Loucy (cell line): ENCODE results near the gene ATG2A.

Experiments
- EZH2phosphoT487 ChIP-seq: fragments of 200-600 bp; IDR thresholded peaks from 2 replicates; pipeline ENCODE4 v1.6.1; 2018; ENCODE audit warnings: antibody characterized with exemption, mild to moderate bottlenecking, moderate library complexity, borderline replicate concordance
- TF ChIP-seq, protein P1 (sequence below): fragments of 200-600 bp; sonication (generic); conservative IDR thresholded peaks from 2 replicates; pipeline ENCODE4 v1.5.1; 2014; ENCODE audit warnings: mild to moderate bottlenecking, antibody characterized with exemption, low read length

DNA sequence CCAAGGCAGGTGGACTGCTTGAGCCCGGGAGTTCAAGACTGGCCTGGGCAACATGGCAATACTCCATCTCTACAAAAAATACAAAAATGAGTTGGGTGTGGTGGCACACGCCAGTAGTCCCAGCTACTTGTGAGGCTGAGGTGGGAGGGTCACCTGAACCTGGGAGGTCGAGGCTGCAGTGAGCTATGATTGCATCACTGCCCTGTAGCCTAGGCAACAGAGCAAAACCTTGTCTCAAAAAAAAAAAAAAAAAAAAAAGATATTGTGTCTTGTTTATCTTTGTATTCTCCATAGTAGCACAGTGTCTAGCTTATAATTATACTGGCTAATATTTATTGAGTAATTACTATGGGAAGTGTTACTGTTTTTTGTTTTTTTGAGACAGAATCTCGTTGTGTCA lies 34.5 kb upstream of the ATG2A start:
- TF ChIP-seq, protein P1, sequence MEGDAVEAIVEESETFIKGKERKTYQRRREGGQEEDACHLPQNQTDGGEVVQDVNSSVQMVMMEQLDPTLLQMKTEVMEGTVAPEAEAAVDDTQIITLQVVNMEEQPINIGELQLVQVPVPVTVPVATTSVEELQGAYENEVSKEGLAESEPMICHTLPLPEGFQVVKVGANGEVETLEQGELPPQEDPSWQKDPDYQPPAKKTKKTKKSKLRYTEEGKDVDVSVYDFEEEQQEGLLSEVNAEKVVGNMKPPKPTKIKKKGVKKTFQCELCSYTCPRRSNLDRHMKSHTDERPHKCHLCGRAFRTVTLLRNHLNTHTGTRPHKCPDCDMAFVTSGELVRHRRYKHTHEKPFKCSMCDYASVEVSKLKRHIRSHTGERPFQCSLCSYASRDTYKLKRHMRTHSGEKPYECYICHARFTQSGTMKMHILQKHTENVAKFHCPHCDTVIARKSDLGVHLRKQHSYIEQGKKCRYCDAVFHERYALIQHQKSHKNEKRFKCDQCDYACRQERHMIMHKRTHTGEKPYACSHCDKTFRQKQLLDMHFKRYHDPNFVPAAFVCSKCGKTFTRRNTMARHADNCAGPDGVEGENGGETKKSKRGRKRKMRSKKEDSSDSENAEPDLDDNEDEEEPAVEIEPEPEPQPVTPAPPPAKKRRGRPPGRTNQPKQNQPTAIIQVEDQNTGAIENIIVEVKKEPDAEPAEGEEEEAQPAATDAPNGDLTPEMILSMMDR, result no peak
- TF ChIP-seq EZH2phosphoT487, result no peak
